CD14-positive monocyte (primary cell): ENCODE data around the gene LRRC8C. TPM values are rescaled to one million over a fixed set of nuclear protein-coding genes. Genes with fewer than 3 reads are reported as not detected.

ENCODE experiments used
- DNase-seq, 3 donors: peaks; one replicate each; pipeline ENCODE4 v3.0.0-alpha.2; 2011 to 2022
- H2AFZ ChIP-seq: 2 replicates; pipeline ENCODE4 v1.6.0; 2012; ENCODE audit warnings: mild to moderate bottlenecking, low read depth, low read length, inconsistent platforms; ENCODE audit not compliant: insufficient read depth, poor library complexity, severe bottlenecking
- H3K27ac ChIP-seq, 2 donors: 1 replicate in 1 of 2; 2 replicates in 1 of 2; pipeline ENCODE4 v1.5.1; 2012 to 2013; ENCODE audit warnings: low read length in 2 of 2, control low read depth in 1 of 2, inconsistent platforms in 1 of 2, low read depth in 1 of 2, mild to moderate bottlenecking in 1 of 2
- H3K27me3 ChIP-seq, 2 donors: one replicate each; pipeline versions ENCODE4 v1.6.0 to v1.6.1; 2011 to 2013; ENCODE audit warnings: low read length in 2 of 2; ENCODE audit not compliant: control insufficient read depth in 2 of 2, insufficient read depth in 2 of 2
- H3K36me3 ChIP-seq, 2 donors: replicated peaks in 1 of 2; 1 replicate in 1 of 2; 2 replicates in 1 of 2; pipeline versions ENCODE4 v1.5.1 to v1.6.1; 2012 to 2013; ENCODE audit warnings: low read length in 2 of 2, control low read depth in 1 of 2, inconsistent platforms in 1 of 2, mild to moderate bottlenecking in 1 of 2; ENCODE audit not compliant: insufficient read depth in 2 of 2, control insufficient read depth in 1 of 2
- H3K4me1 ChIP-seq, 2 donors: 1 replicate in 1 of 2; 2 replicates in 1 of 2; pipeline versions ENCODE4 v1.5.1 to v1.6.1; 2012 to 2013; ENCODE audit warnings: low read length in 2 of 2, control low read depth in 1 of 2, inconsistent platforms in 1 of 2, mild to moderate bottlenecking in 1 of 2, moderate library complexity in 1 of 2; ENCODE audit not compliant: insufficient read depth in 2 of 2, control insufficient read depth in 1 of 2
- H3K4me2 ChIP-seq: replicated peaks from 2 replicates; pipeline ENCODE3; 2012; ENCODE audit warnings: low read length, moderate library complexity, mild to moderate bottlenecking; ENCODE audit not compliant: poor library complexity, severe bottlenecking; ENCODE audit errors: extremely low read depth
- H3K4me3 ChIP-seq, 3 experiments: fragments of 200-600 bp in 1 of 3; sonication (generic) in 1 of 3; replicated peaks in 1 of 3; 1 replicate in 2 of 3; 2 replicates in 1 of 3; pipeline ENCODE4 v1.5.1; 2011 to 2013; ENCODE audit warnings: low read length in 3 of 3, mild to moderate bottlenecking in 3 of 3, control low read depth in 2 of 3, low read depth in 2 of 3, inconsistent platforms in 1 of 3, moderate library complexity in 1 of 3
- H3K79me2 ChIP-seq: 2 replicates; pipeline ENCODE4 v1.6.0; 2012; ENCODE audit warnings: mild to moderate bottlenecking, control low read depth, inconsistent platforms, low read length, moderate library complexity; ENCODE audit not compliant: insufficient read depth
- H3K9ac ChIP-seq: 2 replicates; pipeline ENCODE4 v1.6.0; 2017; ENCODE audit warnings: low read length, mild to moderate bottlenecking; ENCODE audit not compliant: insufficient read depth, poor library complexity, severe bottlenecking
- H3K9me3 ChIP-seq, 2 donors: replicated peaks in 1 of 2; 1 replicate in 1 of 2; 2 replicates in 1 of 2; pipeline versions ENCODE4 v1.5.1 to v1.6.1; 2012 to 2013; ENCODE audit warnings: low read length in 2 of 2, control low read depth in 1 of 2; ENCODE audit not compliant: control insufficient read depth in 1 of 2, insufficient read depth in 1 of 2
- H4K20me1 ChIP-seq: 2 replicates; pipeline ENCODE4 v1.6.0; 2012; ENCODE audit warnings: mild to moderate bottlenecking, low read length, control low read depth, moderate library complexity; ENCODE audit not compliant: insufficient read depth
- H3K27ac Mint-ChIP-seq, 7 donors: one replicate each; pipeline ENCODE4 v1.8.0; 2020; ENCODE audit warnings: mild to moderate bottlenecking in 7 of 7, mixed read lengths in 7 of 7, moderate library complexity in 6 of 7, inconsistent platforms in 2 of 7
- H3K27me3 Mint-ChIP-seq, 3 donors: one replicate each; pipeline ENCODE4 v1.8.0; 2021 to 2022; ENCODE audit warnings: low read depth in 3 of 3, mild to moderate bottlenecking in 3 of 3, mixed read lengths in 3 of 3, moderate library complexity in 3 of 3, inconsistent platforms in 1 of 3
- H3K36me3 Mint-ChIP-seq, 2 donors: one replicate each; pipeline ENCODE4 v1.8.0; 2020; ENCODE audit warnings: mixed read lengths in 2 of 2, inconsistent platforms in 1 of 2, mild to moderate bottlenecking in 1 of 2
- H3K4me1 Mint-ChIP-seq: one replicate; pipeline ENCODE4 v1.8.0; 2020; ENCODE audit warnings: mild to moderate bottlenecking, mixed read lengths
- H3K4me3 Mint-ChIP-seq, 2 donors: one replicate each; pipeline ENCODE4 v1.8.0; 2020; ENCODE audit warnings: mild to moderate bottlenecking in 2 of 2, mixed read lengths in 2 of 2, moderate library complexity in 1 of 2
- H3K9me3 Mint-ChIP-seq, 7 donors: one replicate each; pipeline ENCODE4 v1.8.0; 2020 to 2022; ENCODE audit warnings: mixed read lengths in 7 of 7, mild to moderate bottlenecking in 6 of 7, moderate library complexity in 6 of 7, inconsistent platforms in 2 of 7
- WGBS: methylation state at CpG from one replicate; pipeline ENCODE4 v1.1.5; 2013; ENCODE audit warnings: missing lambda C conversion rate; ENCODE audit not compliant: insufficient coverage; 5-methylcytosine and 5-hydroxymethylcytosine counted together
- intact Hi-C, 2 donors: fragments of 100-400 bp; cut with micrococcal nuclease; formaldehyde crosslinking; loops; one replicate each; pipeline versions ENCODE4 v1.15.0 to v1.15.1; 2023
- polyA plus RNA-seq, 3 donors: library from polyadenylated mRNA; depleted of rRNA in 1 of 3; unstranded in 2 of 3; stranded (reverse) in 1 of 3; fragments of 300-500 nt in 2 of 3; fragments of >200 nt in 1 of 3; fragmentation: Illumina TruSeq in 2 of 3; gene quantifications; 1 replicate in 2 of 3; 2 replicates in 1 of 3; pipeline ENCODE4 v1.2.3, GENCODE V29; 2012 to 2021
- TF ChIP-seq, protein P1 (sequence below): fragments of 200-600 bp; IDR thresholded peaks from one replicate; pipeline ENCODE4 v1.8.0; 2022; ENCODE audit warnings: antibody characterized with exemption, mild to moderate bottlenecking

The LRRC8C gene
- polyA plus RNA-seq, 3 donors, result 13.0 to 18.6 (median 16.3) TPM

DNA sequence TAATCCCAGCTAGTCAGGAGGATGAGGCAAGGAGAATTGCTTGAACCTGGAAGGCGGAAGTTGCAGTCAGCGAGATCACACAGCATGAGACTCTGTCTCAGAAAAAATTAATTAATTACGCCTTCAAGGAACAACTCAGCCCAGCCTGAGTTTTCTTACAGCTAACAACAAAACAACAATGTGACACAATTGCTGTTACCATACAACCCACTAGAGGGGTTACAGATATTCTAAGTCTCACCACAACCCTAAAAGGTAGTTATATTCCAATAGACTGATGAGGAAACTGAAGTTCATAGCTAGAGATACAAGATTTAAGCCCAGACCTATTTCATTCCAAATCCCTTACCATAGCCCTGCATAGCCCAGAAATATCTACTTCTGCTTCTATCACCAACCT, 2.9 kb upstream of the LRRC8C start:
- DNase-seq, result no peak
- Histone ChIP-seq H3K9me3 (no peaks in the 10 kb centered on the region), H3K4me1 (peaks cover 14 to 26% of the 10 kb centered on the region in 2 donors), H3K27me3 (no peaks in the 10 kb centered on the region), H3K27ac (no peak overlapping the region), H3K9ac (no peak overlapping the region), H3K79me2 (peaks cover 45% of the 10 kb centered on the region), H3K4me2 (no peak overlapping the region), H2AFZ (no peak overlapping the region), H4K20me1 (peaks cover 12% of the 10 kb centered on the region), H3K36me3 (peaks cover 0 to 6% of the 10 kb centered on the region in 2 donors), H3K4me3 (no peak overlapping the region)
- intact Hi-C loops, result loop anchor here (5.0 to 10.0 kb wide), 3 partner anchors 37 to 365 kb away; partner anchors contain the start of gene ZNF326 (in 2 of the 2)
- Mint-ChIP-seq H3K4me1 (peaks cover 38% of the 10 kb centered on the region), H3K9me3 (no peaks in the 10 kb centered on the region), H3K4me3 (no peak overlapping the region), H3K27ac (no peak overlapping the region), H3K36me3 (peaks cover 14 to 22% of the 10 kb centered on the region in 2 donors), H3K27me3 (no peaks in the 10 kb centered on the region)
- TF ChIP-seq, protein P1, sequence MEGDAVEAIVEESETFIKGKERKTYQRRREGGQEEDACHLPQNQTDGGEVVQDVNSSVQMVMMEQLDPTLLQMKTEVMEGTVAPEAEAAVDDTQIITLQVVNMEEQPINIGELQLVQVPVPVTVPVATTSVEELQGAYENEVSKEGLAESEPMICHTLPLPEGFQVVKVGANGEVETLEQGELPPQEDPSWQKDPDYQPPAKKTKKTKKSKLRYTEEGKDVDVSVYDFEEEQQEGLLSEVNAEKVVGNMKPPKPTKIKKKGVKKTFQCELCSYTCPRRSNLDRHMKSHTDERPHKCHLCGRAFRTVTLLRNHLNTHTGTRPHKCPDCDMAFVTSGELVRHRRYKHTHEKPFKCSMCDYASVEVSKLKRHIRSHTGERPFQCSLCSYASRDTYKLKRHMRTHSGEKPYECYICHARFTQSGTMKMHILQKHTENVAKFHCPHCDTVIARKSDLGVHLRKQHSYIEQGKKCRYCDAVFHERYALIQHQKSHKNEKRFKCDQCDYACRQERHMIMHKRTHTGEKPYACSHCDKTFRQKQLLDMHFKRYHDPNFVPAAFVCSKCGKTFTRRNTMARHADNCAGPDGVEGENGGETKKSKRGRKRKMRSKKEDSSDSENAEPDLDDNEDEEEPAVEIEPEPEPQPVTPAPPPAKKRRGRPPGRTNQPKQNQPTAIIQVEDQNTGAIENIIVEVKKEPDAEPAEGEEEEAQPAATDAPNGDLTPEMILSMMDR, result no peak
- 100% methylated on average over 1 of the region's 3 CpGs for WGBS

GRCh38 chr1:89631816-89632656, 884 bp upstream of the LRRC8C start:
- Histone ChIP-seq H2AFZ (peak overlapping the region; percentile 93), H3K9me3 (no peaks in the 10 kb centered on the region), H3K79me2 (peaks cover 65% of the 10 kb centered on the region), H3K27ac (peak overlapping the region; percentile 58 to 94), H3K27me3 (no peaks in the 10 kb centered on the region), H4K20me1 (peaks cover 32% of the 10 kb centered on the region), H3K9ac (peak overlapping the region; percentile 95), H3K4me1 (peaks cover 29 to 45% of the 10 kb centered on the region in 2 donors), H3K36me3 (peaks cover 0 to 6% of the 10 kb centered on the region in 2 donors), H3K4me3 (peak overlapping the region; percentile 56 to 93 (median 89)), H3K4me2 (peak overlapping the region; percentile 82)
- no peak for DNase-seq
- TF ChIP-seq, protein P1, result no peak
- Mint-ChIP-seq H3K27ac (peak overlapping the region; percentile 88 to 96 (median 93)), H3K4me1 (peaks cover 54% of the 10 kb centered on the region), H3K36me3 (peaks cover 13 to 14% of the 10 kb centered on the region in 2 donors), H3K4me3 (peak overlapping the region; percentile 91 to 95), H3K9me3 (no peaks in the 10 kb centered on the region), H3K27me3 (no peaks in the 10 kb centered on the region)
- 82% methylated on average over 2 of the region's 19 CpGs for WGBS
- intact Hi-C loops, result loop anchor here (2.0 to 10.0 kb wide), 4 partner anchors 35 to 363 kb away; partner anchors contain the start of gene ZNF326 (in 2 of the 2)
